NCI-H2029 (cell line): ENCODE data around the gene ACP1.
A peak's percentile ranks its signal among the peaks of the same experiment; 100 is the strongest.

Source experiments
- DNase-seq: peaks from one replicate; lab custom pipeline; 2025; lab: John Stamatoyannopoulos, UW

ACP1 gene

DNA sequence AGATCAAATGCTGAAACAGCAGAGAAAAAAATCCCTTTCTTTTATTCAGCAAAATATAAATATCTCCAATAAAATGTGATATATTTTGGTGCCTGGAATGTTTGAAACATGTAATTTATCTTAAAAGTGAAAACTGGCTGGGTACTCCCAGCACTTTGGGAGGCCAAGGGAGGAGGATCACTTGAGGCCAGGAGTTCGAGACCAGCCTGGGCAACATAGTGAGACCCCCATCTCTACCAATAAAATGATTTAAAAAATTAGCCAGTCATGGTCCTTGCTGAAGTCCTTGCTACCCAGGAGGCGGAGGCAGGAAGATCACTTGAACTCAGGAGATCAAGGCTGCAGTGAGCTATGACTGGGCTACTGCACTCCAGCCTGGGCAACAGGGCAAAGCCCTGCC lies 9.6 kb upstream of the ACP1 start:
- DNase-seq = no peak

GRCh38 chr2:256094-256493 lies 8.7 kb upstream of the ACP1 start:
- DNase-seq = no peak

DNA sequence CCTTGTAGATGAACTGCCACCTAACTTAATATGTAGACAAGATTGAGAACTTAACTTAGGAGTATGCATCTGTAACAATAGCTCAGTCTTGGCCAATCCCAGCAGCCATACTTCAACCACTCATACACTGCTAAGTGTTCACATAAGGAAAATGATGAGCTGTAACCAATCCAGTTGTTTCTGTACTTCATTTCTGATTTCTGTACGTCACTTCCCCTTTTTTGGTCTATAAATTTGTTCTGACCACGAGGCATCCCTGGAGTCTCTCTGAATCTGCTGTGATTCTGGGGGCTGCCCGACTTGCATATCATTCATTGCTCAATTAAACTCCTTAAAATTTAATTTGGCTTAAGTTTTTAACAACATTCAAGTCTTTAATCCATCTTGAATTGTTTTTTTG lies 7.3 kb upstream of the ACP1 start:
- no peak for DNase-seq

GRCh38 chr2:257842-258241 lies 6.9 kb upstream of the ACP1 start:
- no peak for DNase-seq

GRCh38 chr2:258933-259332 lies 5.8 kb upstream of the ACP1 start:
- no peak for DNase-seq

DNA sequence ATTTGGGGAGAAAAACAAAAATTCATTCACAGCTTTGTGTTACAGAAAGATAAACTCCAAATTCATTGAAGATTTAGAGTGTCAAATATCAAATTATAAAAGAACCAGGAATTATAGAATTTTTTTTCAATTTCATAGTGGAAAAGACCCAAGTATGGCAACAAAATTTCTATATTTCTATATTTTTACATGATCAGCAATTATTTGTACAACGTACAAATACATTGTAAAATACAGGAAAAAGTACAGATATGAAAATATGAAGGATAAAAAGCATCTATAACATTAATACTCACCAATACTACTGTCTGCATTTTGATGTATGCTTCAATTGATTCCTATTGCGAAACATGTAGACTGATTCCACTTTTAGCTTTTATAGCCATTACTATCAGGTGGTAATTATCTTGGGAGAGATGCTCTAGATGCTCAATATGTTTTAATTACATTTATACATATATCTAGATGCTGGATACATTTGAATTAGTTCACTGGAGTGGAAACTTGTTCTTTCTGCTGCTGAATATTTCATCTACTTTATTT lies 4.9 kb upstream of the ACP1 start:
- DNase-seq = no peak

DNA sequence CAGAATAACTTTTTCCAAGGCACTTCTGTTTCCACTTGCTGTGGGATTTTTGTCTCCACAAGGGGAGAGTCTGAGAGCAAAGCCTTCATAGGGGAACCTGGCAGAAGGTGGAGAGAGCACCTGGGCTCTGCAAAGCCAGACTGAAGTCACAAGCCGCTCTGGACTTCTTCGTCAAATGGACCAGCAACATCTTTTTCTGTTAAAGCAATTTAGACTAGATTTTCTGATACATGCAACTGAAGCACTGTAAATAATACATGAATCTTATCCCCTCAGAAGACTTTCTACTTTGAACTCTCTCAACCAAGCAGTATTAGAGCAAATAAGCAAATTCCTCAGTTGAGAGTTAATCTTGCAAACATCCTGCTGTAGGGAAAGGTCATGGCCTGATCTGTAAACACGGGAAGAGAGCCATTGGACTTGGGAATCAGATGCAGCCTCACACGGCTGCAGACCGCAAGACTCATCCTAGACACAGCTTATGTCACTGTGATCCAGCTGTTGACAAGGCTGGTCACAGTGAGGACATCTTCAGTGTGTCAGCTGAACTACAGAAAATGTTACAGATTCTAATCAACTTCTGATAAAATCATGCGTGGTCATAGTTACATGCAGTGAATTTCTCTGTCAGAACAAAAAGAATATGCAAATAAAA lies 4.1 kb upstream of the ACP1 start:
- DNase-seq = no peak

- DNase-seq = no peak
These were observed 2.6 kb upstream of the ACP1 start for GRCh38 chr2:262117-262516.

GRCh38 chr2:263022-263738 lies 1.6 kb upstream of the ACP1 start:
- DNase-seq = no peak

- DNase-seq = peak; percentile 20
These were observed 814 bp upstream of the ACP1 start, which contains the start of gene SH3YL1 for GRCh38 chr2:263774-264492. TSS of gene SH3YL1 (minus strand) at chr2:264032. CDS start at chr2:263984, 48 bp downstream.

DNA sequence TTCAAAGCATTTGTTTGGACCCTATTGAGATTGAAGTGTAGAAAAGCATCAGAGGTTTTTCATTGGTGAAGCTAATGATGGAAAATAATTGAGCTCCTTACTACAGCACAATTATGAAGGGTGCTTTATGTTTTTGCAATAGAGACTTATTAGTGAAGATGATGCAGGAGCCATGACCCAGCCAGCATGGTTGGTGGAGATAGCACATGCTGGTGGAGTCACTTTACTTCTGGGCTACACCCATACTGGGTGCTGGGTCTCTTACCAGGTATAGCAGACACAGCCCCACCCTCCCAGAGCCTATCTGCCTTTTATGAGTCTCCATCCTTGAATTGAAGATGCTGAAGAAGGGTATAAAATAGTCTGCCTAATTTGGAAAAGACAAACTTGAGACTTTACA lies 3.6 kb downstream of the ACP1 start:
- no peak for DNase-seq

DNA sequence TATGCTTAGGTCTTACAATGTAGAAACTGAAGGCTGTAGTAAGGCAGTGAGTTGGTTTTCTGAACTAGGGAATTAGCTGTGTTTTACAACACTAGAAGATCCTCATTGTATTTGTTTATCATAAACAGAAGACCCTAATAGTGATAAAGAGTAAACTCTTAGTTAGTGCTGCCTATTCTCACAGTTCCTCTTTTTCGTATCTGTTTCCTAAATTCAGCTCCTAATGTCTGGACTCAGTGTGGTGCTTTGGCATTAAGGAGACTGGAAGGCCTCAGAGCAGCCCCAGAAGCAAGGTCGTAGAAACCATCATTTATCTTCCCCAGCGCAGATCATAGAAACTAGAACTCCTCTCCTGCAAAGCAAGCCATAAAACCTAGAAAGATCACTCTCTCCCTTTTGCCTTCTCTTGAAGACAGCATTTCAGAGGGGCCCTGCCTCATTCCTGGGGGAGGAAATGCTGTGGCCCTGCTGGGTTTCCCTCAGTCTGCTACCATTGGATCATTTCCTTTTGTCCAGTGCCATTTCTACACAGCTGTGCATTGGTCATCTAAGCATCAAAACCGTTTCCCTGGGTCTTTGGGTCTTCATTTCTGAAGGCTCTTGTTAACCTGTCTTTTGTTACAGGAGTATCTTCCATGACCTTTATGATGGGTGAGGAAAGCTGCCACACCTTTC lies 4.7 kb downstream of the ACP1 start:
- no peak for DNase-seq

GRCh38 chr2:270861-271260 lies 6.1 kb downstream of the ACP1 start:
- no peak for DNase-seq

DNA sequence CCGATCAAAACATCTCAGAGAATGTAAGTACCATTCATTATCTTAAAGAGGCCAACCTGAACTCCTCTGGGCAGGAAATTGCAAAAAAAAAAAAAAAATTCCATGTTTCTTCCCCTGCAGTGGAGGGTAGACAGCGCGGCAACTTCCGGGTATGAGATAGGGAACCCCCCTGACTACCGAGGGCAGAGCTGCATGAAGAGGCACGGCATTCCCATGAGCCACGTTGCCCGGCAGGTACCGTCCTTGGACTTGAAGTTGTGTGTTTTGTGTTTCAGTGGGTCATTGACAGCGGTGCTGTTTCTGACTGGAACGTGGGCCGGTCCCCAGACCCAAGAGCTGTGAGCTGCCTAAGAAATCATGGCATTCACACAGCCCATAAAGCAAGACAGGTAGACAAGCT lies 7.2 kb downstream of the ACP1 start:
- no peak for DNase-seq

DNA sequence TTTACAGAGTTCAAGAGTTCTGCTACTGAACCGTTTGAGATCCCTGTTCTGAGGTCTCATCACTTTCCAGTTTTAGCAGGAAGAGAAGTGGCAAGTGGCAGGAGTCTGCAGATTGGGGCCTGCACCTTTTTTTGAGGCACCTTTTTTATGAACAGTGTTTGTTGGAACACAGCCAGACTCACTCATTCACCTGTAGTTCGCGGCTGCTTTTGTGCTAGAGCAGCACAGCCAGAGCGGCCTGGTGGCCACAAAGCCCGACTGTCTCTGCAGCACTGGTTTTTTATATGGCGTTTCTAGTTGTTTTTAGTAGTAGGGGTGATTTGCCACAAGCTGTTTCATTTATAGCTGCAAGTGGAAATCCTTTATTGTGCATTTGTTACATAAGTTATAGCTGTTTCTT lies 8.6 kb downstream of the ACP1 start:
- DNase-seq = peak; percentile 55

DNA sequence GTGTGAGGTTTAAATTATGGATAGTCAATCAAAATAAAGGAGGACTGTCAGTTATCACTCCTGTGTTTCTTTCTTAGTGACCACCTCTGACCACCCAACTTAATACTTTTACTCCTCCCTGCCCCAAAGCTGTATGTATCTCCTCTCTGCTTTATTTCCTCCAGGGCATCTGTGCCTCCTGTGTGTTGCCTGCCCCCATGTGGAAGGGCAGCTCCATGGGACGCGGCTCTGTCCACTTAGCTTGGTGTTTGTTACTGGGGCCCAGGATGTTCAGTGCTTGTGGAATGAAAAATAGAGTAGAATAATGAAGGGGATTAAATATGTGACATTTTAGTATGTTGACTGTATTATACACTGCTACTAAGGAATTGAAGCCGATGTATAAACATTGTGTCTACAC lies 9.8 kb downstream of the ACP1 start:
- no peak for DNase-seq

DNA sequence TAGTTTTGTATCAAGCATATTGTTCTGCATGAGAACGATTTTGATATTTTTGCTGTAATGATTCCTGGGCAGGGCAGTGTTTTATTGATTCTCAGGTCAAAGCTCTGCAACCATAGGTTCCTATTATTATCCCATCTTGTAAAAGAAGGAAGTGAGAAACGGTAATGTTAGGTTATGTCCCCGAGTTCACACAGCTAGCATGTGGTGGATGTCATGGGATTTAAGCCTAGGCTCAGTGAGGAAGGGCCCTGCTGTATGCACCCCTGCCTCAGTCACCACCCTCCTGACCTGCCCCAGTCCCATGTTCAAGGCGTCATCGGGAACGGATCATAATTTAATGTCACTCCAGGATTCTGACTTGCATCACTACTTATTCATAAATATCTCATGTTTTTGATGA lies 10.7 kb downstream of the ACP1 start:
- no peak for DNase-seq

DNA sequence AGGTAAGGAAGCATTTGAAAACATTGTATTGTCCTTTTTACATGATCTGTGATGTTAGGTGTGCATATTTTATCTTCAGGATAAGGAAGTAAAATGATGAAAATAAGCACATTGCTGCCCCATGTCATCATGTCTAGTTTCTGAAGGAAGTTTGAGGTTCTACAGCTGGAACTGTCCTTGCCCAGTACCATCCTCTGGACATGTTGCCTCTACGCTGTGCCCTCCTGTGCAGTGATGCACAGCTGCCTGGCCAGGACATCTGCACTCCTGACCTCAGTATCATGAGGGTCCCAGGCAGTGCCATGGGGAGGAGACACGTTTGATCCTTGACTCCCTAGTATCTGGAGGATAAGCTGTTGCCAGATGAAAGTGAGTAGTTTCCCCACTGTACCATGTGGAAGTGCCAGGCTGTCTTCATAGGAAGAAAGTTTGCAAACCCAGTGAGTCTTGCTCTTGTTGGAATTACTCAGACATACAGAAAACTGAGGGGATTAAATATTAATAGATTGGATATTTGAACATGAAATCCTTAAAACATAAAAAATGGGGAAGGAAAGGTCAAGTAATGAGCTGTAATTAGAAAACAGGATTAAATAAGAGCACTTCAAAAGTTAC lies 13.7 kb downstream of the ACP1 start:
- DNase-seq = no peak

DNA sequence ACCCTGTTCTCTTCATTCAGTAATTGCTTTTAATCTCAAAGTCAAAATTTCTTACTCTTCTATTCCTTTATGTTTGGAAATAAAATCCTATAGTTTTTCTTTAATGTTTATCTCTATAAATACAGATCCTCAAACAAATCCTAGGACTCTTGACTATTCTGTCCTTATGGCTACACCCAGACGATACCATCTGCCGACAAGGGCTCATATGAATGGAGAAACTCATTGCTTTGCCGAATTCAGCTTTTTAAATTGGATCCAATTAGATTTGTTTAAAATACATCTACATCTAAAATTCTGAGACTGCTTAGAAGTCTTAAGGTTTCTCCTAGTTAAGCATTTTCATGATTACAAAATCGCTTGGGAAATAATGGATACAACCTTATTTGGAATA lies 14.2 kb downstream of the ACP1 start:
- DNase-seq = no peak

GRCh38 chr2:279366-279765 lies 14.6 kb downstream of the ACP1 start:
- DNase-seq = no peak

DNA sequence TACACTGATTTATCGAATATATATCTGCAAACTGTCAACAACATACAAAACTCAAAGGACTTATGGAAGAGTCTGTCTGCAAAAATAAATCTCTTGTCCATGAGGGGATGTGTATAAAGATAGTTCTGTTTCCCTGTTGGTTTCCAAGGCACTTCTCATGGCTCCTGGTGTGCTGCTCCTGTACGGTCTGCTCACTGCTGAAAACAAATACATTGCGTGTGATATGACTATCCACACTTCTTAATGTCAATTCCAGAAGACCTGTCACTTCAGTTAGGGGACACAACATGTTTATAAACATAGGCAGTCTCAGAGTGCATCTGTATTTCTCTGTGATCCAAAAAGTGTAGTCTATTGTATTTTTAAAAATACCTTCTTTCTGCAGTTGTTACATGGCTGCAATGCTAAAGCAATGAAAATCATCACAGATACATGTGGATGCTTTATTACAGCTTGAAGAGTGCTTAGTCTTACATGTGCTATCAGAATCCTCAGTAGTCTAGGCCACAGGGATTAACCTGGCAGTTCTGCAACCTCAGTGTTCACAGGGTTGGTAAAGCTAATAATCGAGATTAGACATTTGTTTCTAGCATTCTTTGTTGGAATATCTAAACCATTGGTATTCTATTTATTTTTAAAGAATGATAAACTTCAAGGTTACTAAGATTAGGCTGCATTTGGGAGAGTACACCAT lies 15.4 kb downstream of the ACP1 start:
- no peak for DNase-seq
